Keratinocyte (primary cell): Measurements from ENCODE around the gene ADIPOR2. TPM values are rescaled to one million over a fixed set of nuclear protein-coding genes. Genes with fewer than 3 reads are reported as not detected.

Experiments
- DNase-seq: peaks from one replicate; pipeline ENCODE4 v3.0.0-alpha.2; 2011; ENCODE audit warnings: low read depth, missing footprints, low spot score
- FAIRE-seq: peaks from 2 replicates; lab custom pipeline; 2011; peaks lifted over from hg19 to GRCh38; lab: Jason Lieb, UNC
- H2AFZ ChIP-seq: 2 replicates; pipeline ENCODE4 v1.6.0; 2012; ENCODE audit warnings: low read length, control low read depth, inconsistent platforms; ENCODE audit not compliant: control insufficient read depth
- H3K27ac ChIP-seq: 2 replicates; pipeline ENCODE4 v1.5.1; 2011; ENCODE audit warnings: low read length; ENCODE audit not compliant: control insufficient read depth, insufficient read depth
- H3K27me3 ChIP-seq: 3 replicates; pipeline ENCODE4 v1.6.0; 2011; ENCODE audit warnings: low read length; ENCODE audit not compliant: control insufficient read depth, insufficient read depth; ENCODE audit errors: extremely low read depth
- H3K36me3 ChIP-seq, 2 experiments: 2 replicates in 1 of 2; 3 replicates in 1 of 2; pipeline ENCODE4 v1.5.1; 2011; ENCODE audit warnings: low read length in 2 of 2, mild to moderate bottlenecking in 1 of 2; ENCODE audit not compliant: control insufficient read depth in 2 of 2, insufficient read depth in 2 of 2; ENCODE audit errors: extremely low read depth in 1 of 2
- H3K4me1 ChIP-seq: 3 replicates; pipeline ENCODE4 v1.5.1; 2011; ENCODE audit warnings: low read length; ENCODE audit not compliant: control insufficient read depth, insufficient read depth; ENCODE audit errors: extremely low read depth
- H3K4me2 ChIP-seq: 3 replicates; pipeline ENCODE4 v1.6.0; 2011; ENCODE audit warnings: low read depth, low read length; ENCODE audit not compliant: control insufficient read depth, insufficient read depth; ENCODE audit errors: extremely low read depth
- H3K4me3 ChIP-seq, 3 experiments: fragments of 200-600 bp in 1 of 3; sonication (generic) in 1 of 3; 2 replicates in 2 of 3; 3 replicates in 1 of 3; pipeline ENCODE4 v1.5.1; 2011 to 2016; ENCODE audit warnings: low read length in 3 of 3, mild to moderate bottlenecking in 3 of 3, control low read depth in 2 of 3, inconsistent platforms in 1 of 3, low read depth in 1 of 3, mixed read lengths in 1 of 3, mixed run types in 1 of 3, moderate library complexity in 1 of 3; ENCODE audit not compliant: control insufficient read depth in 2 of 3, insufficient read depth in 2 of 3; ENCODE audit errors: extremely low read depth in 1 of 3
- H3K79me2 ChIP-seq: 2 replicates; pipeline ENCODE4 v1.6.0; 2012; ENCODE audit warnings: low read length; ENCODE audit not compliant: control insufficient read depth, insufficient read depth
- H3K9ac ChIP-seq: 3 replicates; pipeline ENCODE4 v1.6.0; 2011; ENCODE audit warnings: low read length; ENCODE audit not compliant: control insufficient read depth, insufficient read depth; ENCODE audit errors: extremely low read depth
- H3K9me1 ChIP-seq: 3 replicates; pipeline ENCODE4 v1.6.0; 2011; ENCODE audit warnings: low read length; ENCODE audit not compliant: control insufficient read depth, insufficient read depth; ENCODE audit errors: extremely low read depth
- H3K9me3 ChIP-seq: 2 replicates; pipeline ENCODE4 v1.5.1; 2012; ENCODE audit warnings: low read depth, low read length; ENCODE audit not compliant: control insufficient read depth
- H4K20me1 ChIP-seq: 3 replicates; pipeline ENCODE4 v1.6.0; 2011; ENCODE audit warnings: low read length; ENCODE audit not compliant: control insufficient read depth, insufficient read depth; ENCODE audit errors: extremely low read depth
- CTCF ChIP-seq, 3 experiments: IDR thresholded peaks in 1 of 3; conservative IDR thresholded peaks in 1 of 3; optimal IDR thresholded peaks in 1 of 3; 2 replicates in 2 of 3; 3 replicates in 1 of 3; pipeline versions ENCODE3 to v1.5.1; 2011; ENCODE audit warnings: low read length in 3 of 3, mild to moderate bottlenecking in 3 of 3, moderate library complexity in 2 of 3, control low read depth in 1 of 3, inconsistent platforms in 1 of 3; ENCODE audit not compliant: insufficient read depth in 2 of 3; ENCODE audit errors: extremely low read depth in 1 of 3
- EZH2 ChIP-seq: IDR thresholded peaks from one replicate; pipeline ENCODE4 v1.6.1; 2012; ENCODE audit warnings: inconsistent platforms, mild to moderate bottlenecking, low read length, moderate library complexity
- dilution Hi-C: fragments of 300-500 bp; cut with MboI; formaldehyde crosslinking; loops from one replicate; pipeline ENCODE4 v1.7.0; 2020; ENCODE audit warnings: low sequenced_read_pairs; ENCODE audit not compliant: extremely low pct_ligation_motif_present
- polyA plus RNA-seq, 5 experiments: library from polyadenylated mRNA; depleted of rRNA in 3 of 5; stranded (reverse) in 3 of 5; stranded (forward) in 1 of 5; unstranded in 1 of 5; fragments of >200 nt; gene quantifications; 1 replicate in 1 of 5; 2 replicates in 3 of 5; 3 replicates in 1 of 5; pipeline versions ENCODE4 v1.2.1 to v1.2.3, GENCODE V29; 2011 to 2012; ENCODE audit warnings: missing spikeins in 2 of 5, low read depth in 1 of 5, low replicate concordance in 1 of 5

Gene ADIPOR2
- polyA plus RNA-seq, 1 donor (not counting 4 experiments of a cell fraction or from before 2014, with no cell fraction given) = 59.4 TPM

- dilution Hi-C loops = no loop called here
- DNase-seq = no peak
- Histone ChIP-seq H3K4me2 (no peak overlapping the region), H4K20me1 (no peaks in the 10 kb centered on the region), H3K27me3 (peaks cover 18% of the 10 kb centered on the region), H3K9ac (no peak overlapping the region), H3K79me2 (no peaks in the 10 kb centered on the region), H3K9me1 (no peaks in the 10 kb centered on the region), H3K4me1 (no peaks in the 10 kb centered on the region), H3K36me3 (no peaks in the 10 kb centered on the region), H3K9me3 (no peaks in the 10 kb centered on the region), H3K4me3 (no peak overlapping the region), H2AFZ (no peak overlapping the region), H3K27ac (no peak overlapping the region)
- TF ChIP-seq CTCF (optimal IDR thresholded peaks at IDR 0.05 in 1 of 3, IDR thresholded peaks at IDR 0.05 in 1 of 3, conservative IDR thresholded peaks at IDR 0.05 in 1 of 3; ENCODE audit: extremely low read depth in 1 of 3, insufficient read depth in 2 of 3, low read length in 3 of 3) (no peak), EZH2 (no peak)
- FAIRE-seq = no peak
Measured at GRCh38 chr12:1811948-1812291, 121.0 kb downstream of the ADIPOR2 start.

GRCh38 chr12:1812650-1813302 lies 121.9 kb downstream of the ADIPOR2 start:
- no peak overlapping the region for H3K4me2 ChIP-seq
- no peak overlapping the region for H2AFZ ChIP-seq
- no peak for TF ChIP-seq CTCF (optimal IDR thresholded peaks at IDR 0.05 in 1 of 3, IDR thresholded peaks at IDR 0.05 in 1 of 3, conservative IDR thresholded peaks at IDR 0.05 in 1 of 3; ENCODE audit: extremely low read depth in 1 of 3, insufficient read depth in 2 of 3, low read length in 3 of 3)
- TF ChIP-seq EZH2 = no peak
- no peak overlapping the region for H3K27ac ChIP-seq
- DNase-seq (no peak), FAIRE-seq (no peak)
- no peaks in the 10 kb centered on the region for H3K4me1 ChIP-seq
- peaks cover 23% of the 10 kb centered on the region for H3K27me3 ChIP-seq
- no peak overlapping the region for H3K4me3 ChIP-seq
- no peaks in the 10 kb centered on the region for H3K36me3 ChIP-seq
- H3K79me2 ChIP-seq = no peaks in the 10 kb centered on the region
- H3K9ac ChIP-seq = no peak overlapping the region
- no peaks in the 10 kb centered on the region for H4K20me1 ChIP-seq
- H3K9me3 ChIP-seq = no peaks in the 10 kb centered on the region
- dilution Hi-C loops = no loop called here
- no peaks in the 10 kb centered on the region for H3K9me1 ChIP-seq
